Frontal cortex (tissue), 4 donors: ENCODE measurements around the gene TRMT11. TPM values are rescaled to one million over a fixed set of nuclear protein-coding genes. Genes with fewer than 3 reads are reported as not detected.
"Not testable (repeated sequence)": the region's sequence is repeated elsewhere in the genome, so short reads cannot be mapped to it uniquely, and the experiment has no call there.

Source experiments
- DNase-seq, 2 donors: peaks; one replicate each; pipeline ENCODE4 v3.0.0; 2012; ENCODE audit warnings: low spot score in 2 of 2
- FAIRE-seq: peaks from 2 replicates; lab custom pipeline; 2012; peaks lifted over from hg19 to GRCh38; lab: Jason Lieb, UNC
- total RNA-seq: library from RNA; depleted of rRNA; stranded (reverse); fragments of >200 nt; gene quantifications from one replicate; pipeline ENCODE4 v1.2.3, GENCODE V29; 2014
- donor health status: control.
- donor health status: control.
- donor health status: control.

TRMT11 gene
- total RNA-seq, result 23.2 TPM

GRCh38 chr6:125986301-125987025 is at the start of gene TRMT11:
Gene TRMT11 (plus strand): TSS chr6:125986540. CDS start chr6:125986551, 11 bp downstream.
- DNase-seq, result peak; percentile 36 to 76
- no peak for FAIRE-seq

GRCh38 chr6:125939026-125939425 is 47.3 kb upstream of the TRMT11 start:
- no peak for DNase-seq
- FAIRE-seq, result no peak

GRCh38 chr6:125939791-125940190 is 46.5 kb upstream of the TRMT11 start:
- DNase-seq, result no peak

GRCh38 chr6:125940247-125941041 is 45.9 kb upstream of the TRMT11 start:
- DNase-seq (no peak), FAIRE-seq (no peak)

More at GRCh38 chr6:125939791-125940190, 46.5 kb upstream of the TRMT11 start:
- FAIRE-seq, result no peak

GRCh38 chr6:125942672-125943527 is 43.4 kb upstream of the TRMT11 start:
- DNase-seq, result no peak
- FAIRE-seq, result no peak

GRCh38 chr6:125943528-125944433 is 42.6 kb upstream of the TRMT11 start:
- FAIRE-seq, result no peak
- DNase-seq, result no peak

GRCh38 chr6:125944434-125944816 is 41.9 kb upstream of the TRMT11 start:
- DNase-seq (peak in 1 of 2 donors; percentile 21), FAIRE-seq (no peak)

GRCh38 chr6:125944896-125945295 is 41.4 kb upstream of the TRMT11 start:
- FAIRE-seq (no peak), DNase-seq (no peak)

- FAIRE-seq, result no peak
- DNase-seq, result no peak
Observed at GRCh38 chr6:125945378-125946141, 40.8 kb upstream of the TRMT11 start.

- FAIRE-seq (no peak), DNase-seq (no peak)
Observed at GRCh38 chr6:125947615-125948014, 38.7 kb upstream of the TRMT11 start.

- DNase-seq (no peak), FAIRE-seq (no peak)
Observed at GRCh38 chr6:125948455-125948854, 37.9 kb upstream of the TRMT11 start.

- FAIRE-seq (no peak), DNase-seq (no peak)
Observed at GRCh38 chr6:125949069-125949468, 37.3 kb upstream of the TRMT11 start.

- no peak for DNase-seq
- no peak for FAIRE-seq
Observed at GRCh38 chr6:125950293-125950692, 36.0 kb upstream of the TRMT11 start.

- DNase-seq, FAIRE-seq: not testable (repeated sequence)
Observed at GRCh38 chr6:125950716-125951115, 35.6 kb upstream of the TRMT11 start.

- DNase-seq (no peak), FAIRE-seq (no peak)
Observed at GRCh38 chr6:125951323-125951722, 35.0 kb upstream of the TRMT11 start.

GRCh38 chr6:125952764-125953501 is 33.4 kb upstream of the TRMT11 start:
- no peak for FAIRE-seq
- DNase-seq, result no peak

- DNase-seq (no peak), FAIRE-seq (no peak)
Observed at GRCh38 chr6:125953502-125953875, 32.9 kb upstream of the TRMT11 start.
